K562 (cell line): Measurements from ENCODE around the gene SUPT3H. TPM values are rescaled to one million over a fixed set of nuclear protein-coding genes. Genes with fewer than 3 reads are reported as not detected.

ENCODE experiments used
- ATAC-seq: fragments of 200-7000 bp; cut with Tn5 transposase; 3 replicates; pipeline ENCODE4 v1.9.1; 2020; ENCODE audit warnings: moderate library complexity
- BruUV-seq: library from RNA; stranded (reverse); fragments of 400-500 nt; replicated peaks from 2 replicates; lab custom pipeline; 2021; lab: Mats Ljungman, UMichigan
- CTCF ChIA-PET: fragments of 300-600 bp; formaldehyde crosslinking; extraction: SDS; loops from one replicate; lab custom pipeline; 2021; ENCODE audit warnings: low intra/inter-chr PET ratio; lab: Yijun Ruan, JAX
- POLR2A ChIA-PET: fragments of 300-600, 350-650 bp; sonication (Branson Sonifier 250); formaldehyde crosslinking; extraction: SDS; loops from one replicate; lab custom pipeline; 2021; ENCODE audit warnings: antibody characterized with exemption, inconsistent platforms; lab: Yijun Ruan, JAX
- DNase-seq, 4 experiments: peaks; one replicate each; pipeline versions ENCODE4 v3.0.0 to v3.0.0-alpha.2; 2011 to 2018; ENCODE audit warnings: low spot score in 3 of 4, mixed read lengths in 3 of 4; ENCODE audit errors: extremely low read depth in 1 of 4
- FAIRE-seq: peaks from 2 replicates; lab custom pipeline; 2011; peaks lifted over from hg19 to GRCh38; lab: Jason Lieb, UNC
- H2AFZ ChIP-seq: 2 replicates; pipeline ENCODE4 v1.6.0; 2011; ENCODE audit warnings: low read depth, low read length, control low read depth, inconsistent platforms
- H3K27ac ChIP-seq: fragments of 200-600 bp; 3 replicates; pipeline ENCODE4 v1.8.0; 2011; ENCODE audit warnings: low read depth, mild to moderate bottlenecking, control low read depth, inconsistent platforms, low read length, moderate library complexity, mixed read lengths; ENCODE audit errors: extremely low read depth
- H3K27me3 ChIP-seq, 2 experiments: fragments of 300-600 bp in 1 of 2; 2 replicates in 1 of 2; 3 replicates in 1 of 2; pipeline versions ENCODE4 v1.6.0 to v1.8.0; 2011; ENCODE audit warnings: inconsistent platforms in 2 of 2, low read length in 2 of 2, mild to moderate bottlenecking in 1 of 2, mixed read lengths in 1 of 2, moderate library complexity in 1 of 2; ENCODE audit not compliant: control insufficient read depth in 2 of 2, insufficient read depth in 2 of 2
- H3K36me3 ChIP-seq: fragments of 300-600 bp; 3 replicates; pipeline ENCODE4 v1.8.0; 2011; ENCODE audit warnings: mild to moderate bottlenecking, low read length, inconsistent platforms; ENCODE audit not compliant: control insufficient read depth, insufficient read depth
- H3K4me1 ChIP-seq, 2 experiments: fragments of 200-600 bp in 1 of 2; replicated peaks in 1 of 2; 2 replicates in 1 of 2; 3 replicates in 1 of 2; pipeline versions ENCODE4 v1.5.1 to v1.8.0; 2011; ENCODE audit warnings: inconsistent platforms in 2 of 2, low read length in 2 of 2, mild to moderate bottlenecking in 1 of 2, mixed read lengths in 1 of 2, moderate library complexity in 1 of 2; ENCODE audit not compliant: control insufficient read depth in 2 of 2, insufficient read depth in 2 of 2
- H3K4me2 ChIP-seq: 2 replicates; pipeline ENCODE4 v1.6.1; 2011; ENCODE audit warnings: low read length, control low read depth, inconsistent platforms, mixed read lengths; ENCODE audit not compliant: insufficient read depth
- H3K4me3 ChIP-seq: fragments of 200-600 bp; sonication (generic), shearing (Covaris generic); 2 replicates; pipeline ENCODE4 v1.5.1; 2016; ENCODE audit warnings: control low read depth, inconsistent platforms
- H3K79me2 ChIP-seq: fragments of 200-600 bp; 3 replicates; pipeline ENCODE4 v1.8.0; 2011; ENCODE audit warnings: low read length, inconsistent platforms; ENCODE audit not compliant: control insufficient read depth, insufficient read depth
- H3K9ac ChIP-seq, 2 experiments: 2 replicates each; pipeline versions ENCODE4 v1.6.0 to v1.6.1; 2011; ENCODE audit warnings: low read depth in 2 of 2, low read length in 2 of 2, control low read depth in 1 of 2, inconsistent platforms in 1 of 2, mild to moderate bottlenecking in 1 of 2, mixed read lengths in 1 of 2; ENCODE audit not compliant: insufficient read depth in 1 of 2
- H3K9me1 ChIP-seq: one replicate; pipeline ENCODE4 v1.6.0; 2011; ENCODE audit warnings: inconsistent platforms, mild to moderate bottlenecking, low read length, moderate library complexity; ENCODE audit not compliant: control insufficient read depth, insufficient read depth
- H3K9me3 ChIP-seq: replicated peaks from 2 replicates; pipeline ENCODE4 v1.5.1; 2011; ENCODE audit warnings: low read depth, low read length, inconsistent platforms; ENCODE audit not compliant: control insufficient read depth, insufficient read depth
- H4K20me1 ChIP-seq: replicated peaks from 2 replicates; pipeline ENCODE4 v1.6.1; 2011; ENCODE audit warnings: low read length, inconsistent platforms, mixed read lengths; ENCODE audit not compliant: control insufficient read depth, insufficient read depth
- CBFA2T2 ChIP-seq: fragments of 450-650 bp; conservative IDR thresholded peaks from 2 replicates; pipeline ENCODE4 v1.6.1; 2017; ENCODE audit warnings: mild to moderate bottlenecking
- DIDO1 ChIP-seq: fragments of 450-650 bp; IDR thresholded peaks from 2 replicates; pipeline ENCODE4 v1.6.1; 2016; ENCODE audit warnings: low read depth, missing biosample characterization, missing genetic modification characterization
- OTX1 ChIP-seq: fragments of 450-650 bp; formaldehyde crosslinking; IDR thresholded peaks from 2 replicates; pipeline ENCODE4 v1.4.0; 2022; ENCODE audit warnings: mild to moderate bottlenecking
- POLR2A ChIP-seq: fragments of 450-650 bp; conservative IDR thresholded peaks from 2 replicates; pipeline ENCODE4 v1.6.1; 2016
- SREBF2 ChIP-seq: sonication (generic); formaldehyde crosslinking; IDR thresholded peaks from 2 replicates; pipeline ENCODE4 v1.4.0; 2020; ENCODE audit warnings: mild to moderate bottlenecking, missing genetic modification reagents
- ZFP1 ChIP-seq: fragments of 450-650 bp; formaldehyde crosslinking; IDR thresholded peaks from 2 replicates; pipeline ENCODE4 v1.4.0; 2020; ENCODE audit warnings: mild to moderate bottlenecking, mixed read lengths
- ZNF639 ChIP-seq, 2 experiments: fragments of 200-800 bp in 1 of 2; sonication (Bioruptor generic) in 1 of 2; sonication (generic) in 1 of 2; formaldehyde crosslinking in 1 of 2; IDR thresholded peaks in 1 of 2; conservative IDR thresholded peaks in 1 of 2; 2 replicates each; pipeline versions ENCODE4 v1.5.0 to v1.6.1; 2016 to 2020; ENCODE audit warnings: missing compliant biosample characterization in 1 of 2, missing genetic modification characterization in 1 of 2, missing genetic modification reagents in 1 of 2
- ZZZ3 ChIP-seq: fragments of 450-650 bp; IDR thresholded peaks from 2 replicates; pipeline ENCODE4 v1.6.1; 2016; ENCODE audit warnings: antibody characterized with exemption, mild to moderate bottlenecking, moderate library complexity
- WGBS: fragments of 100-300 bp; shearing (Covaris generic); methylation state at CpG from one replicate; pipeline ENCODE4 v1.1.6; 2016; ENCODE audit warnings: low coverage, mixed read lengths; ENCODE audit not compliant: insufficient coverage; ENCODE audit errors: missing lambda C conversion rate; 5-methylcytosine and 5-hydroxymethylcytosine counted together
- in situ Hi-C: fragments of 300-500 bp; cut with MboI; formaldehyde crosslinking; loops from 4 replicates; pipeline ENCODE4 v1.15.0; 2018; ENCODE audit warnings: inconsistent platforms, mixed read lengths
- intact Hi-C: fragments of 100-400 bp; cut with micrococcal nuclease; formaldehyde crosslinking; loops from 2 replicates; pipeline ENCODE4 v1.14.2; 2022
- polyA plus RNA-seq, 8 experiments: library from polyadenylated mRNA; depleted of rRNA in 4 of 8; stranded (reverse) in 5 of 8; unstranded in 3 of 8; fragments of >200 nt; fragmentation: Nextera tagmentation in 2 of 8; fragmentation: Illumina TruSeq in 1 of 8; extraction: Ambion mirVana in 2 of 8; extraction: Trizol in 1 of 8; gene quantifications; 2 replicates each; pipeline versions ENCODE4 v1.2.1 to v1.2.3, GENCODE V29; 2011 to 2014; ENCODE audit warnings: inconsistent platforms in 1 of 8, missing spikeins in 1 of 8
- total RNA-seq, 7 experiments: library from RNA; depleted of rRNA in 6 of 7; stranded (reverse); fragments of >200 nt in 6 of 7; fragmentation: Illumina TruSeq in 2 of 7; extraction: Trizol in 2 of 7; gene quantifications; 2 replicates each; pipeline versions ENCODE4 v1.2.1 to v1.2.3, GENCODE V29; 2011 to 2021; ENCODE audit warnings: low replicate concordance in 1 of 7

SUPT3H gene
- total and polyA plus RNA-seq, 9 of the 15 experiments (the other 6 are each of a cell fraction or from before 2014, with no cell fraction given) = 7.2 to 16.3 (median 11.9) TPM

DNA sequence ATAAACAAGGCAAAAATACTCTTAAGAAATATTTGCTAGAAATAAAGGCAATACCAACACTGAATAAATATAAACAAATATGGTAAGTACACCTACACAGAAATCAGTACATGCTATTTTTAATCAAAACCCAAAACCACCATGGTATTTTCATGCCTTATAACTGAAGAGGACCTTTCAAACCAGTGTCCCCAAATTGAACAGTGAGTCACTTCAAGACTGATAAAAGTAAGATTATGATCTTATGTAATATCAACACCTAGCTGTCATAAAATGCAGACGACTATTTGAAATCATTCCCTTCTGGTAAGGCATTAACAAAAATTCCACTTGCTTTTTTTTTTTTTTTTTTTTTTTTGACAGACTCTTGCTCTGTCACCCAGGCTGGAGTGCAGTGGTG, 206.4 kb downstream of the SUPT3H start:
- no peak overlapping the region for H3K27ac ChIP-seq
- no peak for DNase-seq
- in situ Hi-C loops (no loop called here), intact Hi-C loops (no loop called here)
- no peak overlapping the region for H3K4me3 ChIP-seq
- ChIA-PET CTCF (no interaction called here), POLR2A (no interaction called here)
- no peaks in the 10 kb centered on the region for H3K9me3 ChIP-seq
- H3K9me1 ChIP-seq = no peaks in the 10 kb centered on the region
- H3K4me1 ChIP-seq = no peaks in the 10 kb centered on the region
- H2AFZ ChIP-seq = no peak overlapping the region
- no peaks in the 10 kb centered on the region for H4K20me1 ChIP-seq
- no TSS peak for BruUV-seq
- no peaks in the 10 kb centered on the region for H3K79me2 ChIP-seq
- WGBS = 6% methylated on average over 1 of the region's 1 CpG
- H3K27me3 ChIP-seq = no peaks in the 10 kb centered on the region
- no peaks in the 10 kb centered on the region for H3K36me3 ChIP-seq
- ATAC-seq = no peak
- H3K4me2 ChIP-seq = no peak overlapping the region
- no peak for TF ChIP-seq CBFA2T2
- TF ChIP-seq ZFP1 (CRISPR knock-in tag) = no peak
- TF ChIP-seq POLR2A = no peak
- no peak for TF ChIP-seq DIDO1
- TF ChIP-seq ZNF639 (CRISPR knock-in tag; conservative IDR thresholded peaks at IDR 0.05 in 1 of 2, IDR thresholded peaks at IDR 0.05 in 1 of 2) = no peak
- TF ChIP-seq OTX1 (CRISPR knock-in tag) = no peak
- TF ChIP-seq SREBF2 = no peak
- no peak for TF ChIP-seq ZZZ3
- FAIRE-seq = no peak
- no peak overlapping the region for H3K9ac ChIP-seq
